NCI-H146 treated with DMSO at 0.1 percent for 48 hours (cell line): ENCODE data around the gene RHOT2.

Experiments used
- DNase-seq: peaks from one replicate; lab custom pipeline; 2025; ENCODE audit not compliant: unreplicated experiment; lab: John Stamatoyannopoulos, UW

The RHOT2 gene

DNA sequence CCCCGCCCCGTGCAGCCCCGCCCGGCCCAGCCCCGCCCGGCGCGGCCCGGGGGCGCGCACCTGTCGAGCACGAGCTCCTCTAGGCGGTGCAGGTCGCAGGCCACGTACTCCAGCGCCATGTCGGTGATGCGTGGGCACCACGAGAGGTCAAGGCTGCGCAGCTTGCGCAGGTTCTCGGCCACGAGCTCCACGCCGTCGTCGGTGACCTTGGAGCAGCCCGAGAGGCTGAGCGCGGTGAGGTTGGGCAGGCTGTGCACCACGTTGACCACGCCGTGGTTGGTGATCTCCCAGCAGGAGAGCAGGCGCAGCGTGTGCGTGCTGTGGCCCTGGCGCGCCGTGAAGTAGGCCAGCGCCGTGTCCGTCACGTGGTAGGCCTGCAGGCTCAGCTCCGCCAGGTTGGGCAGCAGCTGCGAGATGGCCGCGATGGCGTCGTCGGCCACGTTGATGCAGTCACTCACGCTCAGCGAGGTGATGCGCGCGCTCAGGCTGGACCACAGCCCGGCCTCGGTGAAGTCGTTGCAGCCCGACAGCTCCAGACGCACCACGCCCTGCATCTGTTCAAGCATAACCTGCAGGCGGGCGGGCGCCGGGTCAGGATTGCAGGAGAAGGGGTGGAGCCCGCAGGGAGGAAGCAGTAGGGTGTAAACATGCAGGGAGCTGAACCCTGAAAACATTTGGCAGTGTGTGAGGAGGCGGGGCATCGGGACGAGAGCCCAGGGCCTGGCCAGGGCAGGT is 27.6 kb downstream of the RHOT2 start:
- no peak for DNase-seq

DNA sequence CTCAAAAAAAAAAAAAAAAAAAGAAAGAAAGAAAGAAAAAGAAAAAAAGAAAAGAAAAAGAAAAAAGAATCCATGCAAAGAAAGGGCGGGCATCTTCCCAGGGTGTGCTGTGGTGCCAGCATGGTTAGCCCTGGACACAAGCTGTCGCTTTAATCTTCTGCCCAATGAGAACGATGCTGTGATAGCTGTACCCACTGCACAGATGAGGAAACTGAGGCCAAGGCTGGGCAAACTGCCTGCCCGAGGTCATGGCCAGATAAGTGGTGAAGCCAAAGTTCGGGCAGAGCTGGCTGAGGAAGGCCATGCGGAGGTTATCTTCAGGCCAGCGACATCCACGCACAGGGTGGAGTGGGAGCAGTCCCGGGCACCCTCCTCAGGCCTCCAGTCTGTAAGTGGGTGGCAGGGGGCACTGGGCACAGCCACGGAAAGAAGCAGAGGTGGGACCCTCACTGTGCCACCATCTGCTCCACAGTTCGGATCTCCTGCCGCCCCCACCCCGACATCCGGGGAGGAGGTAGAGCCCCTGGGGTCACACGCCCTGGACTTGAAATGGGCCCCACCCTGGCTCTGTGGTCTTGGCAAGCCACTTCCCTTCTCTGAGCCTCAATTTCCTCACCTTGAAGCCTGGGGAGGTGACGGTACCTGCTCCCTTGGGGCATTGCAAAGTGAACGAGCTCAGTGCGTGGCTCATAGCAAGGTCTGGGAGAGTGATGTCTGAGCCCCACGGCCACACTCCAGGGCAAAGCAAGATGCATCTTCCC is 31.2 kb downstream of the RHOT2 start:
- DNase-seq, result no peak

- no peak for DNase-seq
Measured at GRCh38 chr16:700684-701584, 33.0 kb downstream of the RHOT2 start.

GRCh38 chr16:702341-702740 is 34.4 kb downstream of the RHOT2 start:
- no peak for DNase-seq

DNA sequence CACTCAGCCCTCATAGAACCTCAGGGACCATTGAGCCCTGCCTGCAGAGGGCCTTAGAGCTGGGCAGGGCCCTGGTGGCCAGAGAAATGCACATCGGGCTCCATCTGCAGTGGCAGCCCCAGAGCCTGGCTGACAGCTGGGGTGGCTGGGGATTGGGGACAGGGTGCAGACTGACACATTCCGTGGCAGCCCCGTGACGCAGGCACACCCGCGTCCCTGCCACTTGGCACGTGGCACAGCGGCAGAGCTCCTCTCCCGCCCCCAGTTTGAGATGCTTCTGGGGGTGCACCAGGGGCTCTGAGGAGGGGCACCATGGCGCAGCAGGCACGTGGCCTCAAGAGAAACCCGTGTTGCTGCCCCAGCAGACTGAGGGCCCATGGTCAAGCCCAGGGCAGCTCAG is 35.5 kb downstream of the RHOT2 start:
- no peak for DNase-seq

GRCh38 chr16:704047-704446 is 36.1 kb downstream of the RHOT2 start:
- no peak for DNase-seq

- no peak for DNase-seq
Measured at GRCh38 chr16:704552-705380, 36.8 kb downstream of the RHOT2 start.

GRCh38 chr16:705431-706188 is 37.7 kb downstream of the RHOT2 start, which contains the start of gene FBXL16:
FBXL16 (minus strand) TSS chr16:705801; CDS start chr16:697405, 8,396 bp downstream.
- DNase-seq, result peak; percentile 66

- peak; percentile 28 for DNase-seq
Measured at GRCh38 chr16:706189-707061, 38.5 kb downstream of the RHOT2 start.

DNA sequence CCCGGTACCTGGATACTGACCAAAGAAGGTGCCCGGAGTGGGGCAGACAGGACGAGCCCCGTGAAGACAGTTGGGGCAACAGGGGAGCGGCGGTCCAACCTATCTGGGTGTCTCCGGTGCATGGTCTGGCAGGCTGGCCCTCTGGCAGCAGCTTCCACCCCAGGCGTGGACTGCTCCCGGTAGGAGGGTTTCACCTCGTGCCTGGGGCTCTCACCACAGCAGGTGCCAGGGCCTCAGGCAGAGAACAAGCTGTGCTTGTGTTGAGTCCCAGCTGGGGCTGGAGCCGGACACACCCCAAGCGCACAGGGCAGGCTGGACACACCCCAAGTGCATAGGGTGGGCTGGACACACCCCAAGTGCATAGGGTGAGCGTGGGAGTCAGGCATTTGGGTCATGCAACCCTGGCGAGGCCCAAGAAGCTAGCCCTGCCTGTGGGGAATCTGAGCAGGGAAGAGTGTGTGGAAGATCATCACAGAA is 39.2 kb downstream of the RHOT2 start:
- DNase-seq, result peak; percentile 49

- DNase-seq, result no peak
Measured at GRCh38 chr16:708019-708418, 40.1 kb downstream of the RHOT2 start.

DNA sequence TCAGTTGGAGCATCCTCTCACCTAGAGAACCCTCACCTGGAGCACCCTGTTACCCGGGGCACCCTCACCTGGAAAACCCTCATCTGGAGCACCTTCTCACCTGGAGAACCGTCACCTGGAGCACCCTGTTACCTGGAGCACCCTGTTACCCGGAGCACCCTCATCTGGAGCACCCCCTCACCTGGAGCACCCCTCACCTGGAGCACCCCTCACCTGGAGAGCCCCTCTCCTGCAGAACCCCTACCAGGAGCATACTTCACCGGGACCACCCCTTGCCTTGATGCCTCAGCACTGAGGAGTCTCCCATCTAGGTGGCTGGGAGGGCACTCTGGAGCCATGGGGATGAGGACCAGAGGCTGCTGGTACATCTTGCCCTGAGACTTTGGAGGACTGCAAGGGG is 41.0 kb downstream of the RHOT2 start:
- DNase-seq, result no peak

DNA sequence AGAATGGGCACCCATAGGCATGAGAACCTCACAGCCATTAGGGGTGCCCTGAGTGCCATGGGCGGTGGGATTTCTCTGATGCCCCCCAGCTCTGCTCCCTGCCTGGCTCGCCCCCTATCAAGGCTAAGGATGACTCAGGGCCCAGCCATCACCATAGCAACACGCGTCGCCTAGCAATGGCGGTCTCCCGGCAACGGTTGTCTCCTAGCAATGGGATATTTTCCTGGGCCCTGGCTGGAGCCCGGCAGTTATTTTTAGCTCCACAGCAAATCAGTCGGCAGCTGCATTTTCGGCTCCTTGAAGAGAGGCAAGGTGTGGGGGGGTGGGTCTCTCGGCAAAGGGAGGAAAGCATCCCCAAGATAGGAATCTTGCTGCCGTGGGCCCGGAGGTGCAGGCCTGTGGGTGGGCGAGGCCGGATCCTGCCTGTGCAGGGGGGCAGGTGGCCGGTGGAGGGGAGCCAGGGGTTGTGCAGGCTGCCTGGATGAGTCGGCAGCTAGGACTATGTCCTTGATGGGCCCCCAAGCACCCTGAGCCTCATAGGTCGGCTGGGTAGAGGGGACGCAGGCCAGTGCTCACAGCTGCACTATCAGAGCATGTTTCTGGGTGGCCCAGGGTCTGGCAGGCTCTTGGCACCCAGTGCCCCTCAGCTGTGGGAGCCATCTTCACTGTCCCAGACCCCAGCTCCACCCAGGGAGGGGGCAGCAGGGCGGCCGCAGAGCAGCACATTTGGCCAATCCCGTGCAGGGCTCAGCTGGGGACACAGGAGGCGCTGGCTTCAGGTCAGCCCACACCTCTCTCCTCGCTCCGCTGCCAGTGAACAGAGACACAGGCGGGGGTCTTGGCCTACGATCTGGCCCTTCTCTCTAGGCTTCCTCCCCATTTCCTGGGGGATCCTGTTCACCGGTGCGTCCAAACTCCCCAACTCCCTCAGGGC is 41.9 kb downstream of the RHOT2 start:
- DNase-seq, result peak; percentile 90

GRCh38 chr16:710500-711075 is 42.7 kb downstream of the RHOT2 start:
- no peak for DNase-seq

- DNase-seq, result no peak
Measured at GRCh38 chr16:711084-711483, 43.2 kb downstream of the RHOT2 start.

DNA sequence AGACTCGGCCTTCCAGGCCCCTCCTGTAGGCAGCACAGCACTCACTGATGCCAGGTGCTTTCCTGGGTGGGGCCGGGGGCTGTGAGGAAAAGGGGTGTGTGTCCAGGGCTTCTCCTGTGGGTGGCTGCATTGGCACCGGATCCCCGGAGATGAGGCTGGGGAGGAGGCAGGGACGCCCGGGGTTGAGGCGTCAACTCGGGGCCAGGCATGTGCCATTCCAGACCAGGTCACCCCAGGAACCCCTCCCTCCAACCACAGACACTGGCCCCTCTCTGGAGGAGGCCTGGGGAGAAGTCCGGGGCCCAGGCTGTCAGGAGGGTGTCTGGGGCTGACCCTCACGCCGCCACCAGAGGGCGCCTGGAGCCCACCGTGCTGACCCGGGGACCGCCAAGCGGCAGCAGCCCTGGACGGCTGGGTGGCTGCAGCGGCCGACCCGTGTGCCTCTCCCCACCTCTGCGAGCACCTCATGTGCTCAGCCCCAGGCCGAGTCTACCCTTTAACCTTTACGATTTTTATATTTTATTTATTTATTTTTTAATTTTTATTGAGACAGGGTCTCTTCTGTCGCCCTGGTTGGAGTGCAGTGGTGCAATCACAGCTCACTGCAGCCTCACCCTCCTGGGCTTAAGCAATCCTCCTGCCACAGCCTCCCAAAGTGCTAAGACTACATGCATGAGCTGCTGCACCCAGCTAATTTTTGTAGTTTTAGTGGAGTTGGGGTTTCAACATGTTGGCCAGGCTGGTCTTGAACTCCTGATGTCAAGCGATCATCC is 43.8 kb downstream of the RHOT2 start:
- DNase-seq, result peak; percentile 55
